GM11168 (cell line): Measurements from ENCODE around the gene VPREB1.
"Not testable (repeated sequence)": the region's sequence is repeated elsewhere in the genome, so short reads cannot be mapped to it uniquely, and the experiment has no call there.

Experiments
- in situ Hi-C: fragments of 300-500 bp; cut with MboI; formaldehyde crosslinking; loops from one replicate; pipeline ENCODE4 v1.12.0; 2022; ENCODE audit warnings: low sequenced_read_pairs; ENCODE audit not compliant: unreplicated experiment

Gene VPREB1

GRCh38 chr22:22242488-22242887 is 2.1 kb upstream of the VPREB1 start:
- in situ Hi-C loops = no loop called here

GRCh38 chr22:22243033-22243680 is 1.4 kb upstream of the VPREB1 start:
- in situ Hi-C loops = no loop called here

- in situ Hi-C loops = no loop called here
Observed at GRCh38 chr22:22245256-22245909, 797 bp downstream of the VPREB1 start.

- in situ Hi-C loops = no loop called here
Observed at GRCh38 chr22:22245935-22246525, 1.4 kb downstream of the VPREB1 start.

GRCh38 chr22:22246706-22247105 is 2.1 kb downstream of the VPREB1 start:
- in situ Hi-C loops = no loop called here

- in situ Hi-C loops = no loop called here
Observed at GRCh38 chr22:22248878-22249277, 4.3 kb downstream of the VPREB1 start.

- in situ Hi-C loops = not testable (repeated sequence)
Observed at GRCh38 chr22:22250651-22251050, 6.1 kb downstream of the VPREB1 start.

- in situ Hi-C loops = not testable (repeated sequence)
Observed at GRCh38 chr22:22256133-22256532, 11.5 kb downstream of the VPREB1 start.

GRCh38 chr22:22258597-22259415 is 14.2 kb downstream of the VPREB1 start:
- in situ Hi-C loops = not testable (repeated sequence)

GRCh38 chr22:22260169-22260568 is 15.6 kb downstream of the VPREB1 start:
- in situ Hi-C loops = not testable (repeated sequence)

- in situ Hi-C loops = not testable (repeated sequence)
Observed at GRCh38 chr22:22260586-22260985, 16.0 kb downstream of the VPREB1 start.

- in situ Hi-C loops = not testable (repeated sequence)
Observed at GRCh38 chr22:22262332-22263074, 17.9 kb downstream of the VPREB1 start.

- in situ Hi-C loops = not testable (repeated sequence)
Observed at GRCh38 chr22:22263823-22264222, 19.2 kb downstream of the VPREB1 start.

GRCh38 chr22:22270036-22270676 is 25.6 kb downstream of the VPREB1 start:
- in situ Hi-C loops = not testable (repeated sequence)

GRCh38 chr22:22277423-22277822 is 32.8 kb downstream of the VPREB1 start:
- in situ Hi-C loops = not testable (repeated sequence)

- in situ Hi-C loops = not testable (repeated sequence)
Observed at GRCh38 chr22:22284962-22285756, 40.6 kb downstream of the VPREB1 start.

- in situ Hi-C loops = not testable (repeated sequence)
Observed at GRCh38 chr22:22286390-22287105, 42.0 kb downstream of the VPREB1 start.

GRCh38 chr22:22287106-22287626 is 42.6 kb downstream of the VPREB1 start:
- in situ Hi-C loops = not testable (repeated sequence)
